Skin of body (tissue), 2 donors: ENCODE data around the gene SIGLEC11. TPM values are rescaled to one million over a fixed set of nuclear protein-coding genes. Genes with fewer than 3 reads are reported as not detected.
"Not testable (repeated sequence)": the region's sequence is repeated elsewhere in the genome, so short reads cannot be mapped to it uniquely, and the experiment has no call there.

Experiments
- DNase-seq: peaks from one replicate; lab custom pipeline; 2025; lab: John Stamatoyannopoulos, UW
- total RNA-seq: library from RNA; depleted of rRNA; stranded (reverse); fragments of >200 nt; gene quantifications from one replicate; pipeline ENCODE4 v1.2.3, GENCODE V29; 2014

SIGLEC11 gene
- total RNA-seq, 1 donor from 2014 or later: 0.79 TPM

GRCh38 chr19:49981603-49982593, 20.9 kb upstream of the SIGLEC11 start:
- no peak for DNase-seq

GRCh38 chr19:49978324-49978723, 17.4 kb upstream of the SIGLEC11 start:
- DNase-seq: no peak

GRCh38 chr19:49977881-49978280, 16.9 kb upstream of the SIGLEC11 start:
- DNase-seq: no peak

GRCh38 chr19:49977076-49977475, 16.1 kb upstream of the SIGLEC11 start:
- no peak for DNase-seq

GRCh38 chr19:49976496-49976895, 15.5 kb upstream of the SIGLEC11 start:
- DNase-seq: no peak

GRCh38 chr19:49975051-49975450, 14.1 kb upstream of the SIGLEC11 start:
- no peak for DNase-seq

- DNase-seq: no peak
These were observed 13.0 kb upstream of the SIGLEC11 start for GRCh38 chr19:49973987-49974386.

GRCh38 chr19:49972841-49973240, 11.9 kb upstream of the SIGLEC11 start:
- DNase-seq: no peak

GRCh38 chr19:49971991-49972411, 11.0 kb upstream of the SIGLEC11 start:
- DNase-seq: no peak

GRCh38 chr19:49969355-49969754, 8.4 kb upstream of the SIGLEC11 start:
- DNase-seq: not testable (repeated sequence)

GRCh38 chr19:49968279-49968922, 7.4 kb upstream of the SIGLEC11 start:
- DNase-seq: no peak

- DNase-seq: not testable (repeated sequence)
These were observed 1.1 kb downstream of the SIGLEC11 start for GRCh38 chr19:49959892-49960291.

GRCh38 chr19:49958596-49958995, 2.4 kb downstream of the SIGLEC11 start:
- DNase-seq: not testable (repeated sequence)

GRCh38 chr19:49958144-49958543, 2.8 kb downstream of the SIGLEC11 start:
- DNase-seq: not testable (repeated sequence)

GRCh38 chr19:49957262-49957915, 3.6 kb downstream of the SIGLEC11 start:
- no peak for DNase-seq

- no peak for DNase-seq
These were observed 4.9 kb downstream of the SIGLEC11 start for GRCh38 chr19:49956115-49956495.

GRCh38 chr19:49954933-49955332, 6.0 kb downstream of the SIGLEC11 start:
- no peak for DNase-seq

GRCh38 chr19:49954092-49954829, 6.7 kb downstream of the SIGLEC11 start:
- peak; percentile 22 for DNase-seq

GRCh38 chr19:49953416-49953815, 7.6 kb downstream of the SIGLEC11 start:
- no peak for DNase-seq

GRCh38 chr19:49952906-49953305, 8.1 kb downstream of the SIGLEC11 start:
- DNase-seq: no peak

- no peak for DNase-seq
These were observed 8.5 kb downstream of the SIGLEC11 start for GRCh38 chr19:49952479-49952836.
